B cell (primary cell): Measurements from ENCODE around the gene RBP2.

Experiments
- EZH2 ChIP-seq: IDR thresholded peaks from 2 replicates; pipeline ENCODE4 v1.6.1; 2012; ENCODE audit warnings: borderline replicate concordance, low read depth, mild to moderate bottlenecking, moderate library complexity, low read length; ENCODE audit not compliant: insufficient read depth, poor library complexity, severe bottlenecking
- TF ChIP-seq, protein P1 (sequence below): fragments of 200-600 bp; IDR thresholded peaks from one replicate; pipeline ENCODE4 v1.8.0; 2022; ENCODE audit warnings: antibody characterized with exemption, mild to moderate bottlenecking

DNA sequence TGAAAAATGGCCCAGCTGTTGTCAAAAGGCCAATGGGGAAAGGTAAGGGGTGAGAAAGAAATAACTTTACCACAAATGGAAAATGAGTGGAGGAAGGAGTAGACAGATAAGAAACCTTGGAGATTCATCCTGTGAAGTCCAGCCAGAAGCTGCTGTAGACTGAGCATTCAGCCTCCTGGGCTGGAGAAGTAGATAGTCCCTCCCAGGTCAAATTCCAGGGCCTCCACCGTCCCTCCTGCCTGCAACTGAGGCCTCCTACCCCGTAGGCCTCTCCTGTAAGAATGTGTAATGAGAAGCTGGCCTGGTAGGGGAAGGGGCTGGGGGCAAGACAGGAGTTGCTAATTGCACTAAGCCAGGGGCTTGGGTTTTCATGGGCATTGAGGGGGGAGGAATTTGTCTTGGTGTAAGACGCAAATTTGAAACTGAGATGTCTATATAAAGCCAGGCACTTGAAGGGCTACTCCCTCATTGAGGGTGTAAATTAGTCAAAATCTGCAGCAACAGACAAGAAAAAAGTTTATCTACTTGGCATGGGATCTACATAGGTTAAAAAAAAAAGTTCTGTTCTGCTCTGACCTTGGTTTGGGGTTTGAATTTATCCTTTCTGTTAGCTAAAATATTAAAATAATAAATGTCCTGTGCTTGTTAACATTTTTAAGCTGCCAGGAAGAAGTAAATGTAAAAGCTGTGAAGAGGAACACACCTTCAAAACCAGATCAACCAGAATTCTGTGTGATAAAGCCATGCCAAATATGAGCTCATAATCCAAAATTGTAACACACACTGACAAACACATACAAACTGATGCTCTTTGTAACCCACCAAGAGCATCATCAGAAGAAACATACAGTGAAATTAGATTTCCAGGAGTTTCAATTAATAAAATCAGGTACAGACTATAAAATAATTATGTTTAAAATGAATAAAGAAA, 1.7 kb upstream of the RBP2 start:
- TF ChIP-seq, protein P1, sequence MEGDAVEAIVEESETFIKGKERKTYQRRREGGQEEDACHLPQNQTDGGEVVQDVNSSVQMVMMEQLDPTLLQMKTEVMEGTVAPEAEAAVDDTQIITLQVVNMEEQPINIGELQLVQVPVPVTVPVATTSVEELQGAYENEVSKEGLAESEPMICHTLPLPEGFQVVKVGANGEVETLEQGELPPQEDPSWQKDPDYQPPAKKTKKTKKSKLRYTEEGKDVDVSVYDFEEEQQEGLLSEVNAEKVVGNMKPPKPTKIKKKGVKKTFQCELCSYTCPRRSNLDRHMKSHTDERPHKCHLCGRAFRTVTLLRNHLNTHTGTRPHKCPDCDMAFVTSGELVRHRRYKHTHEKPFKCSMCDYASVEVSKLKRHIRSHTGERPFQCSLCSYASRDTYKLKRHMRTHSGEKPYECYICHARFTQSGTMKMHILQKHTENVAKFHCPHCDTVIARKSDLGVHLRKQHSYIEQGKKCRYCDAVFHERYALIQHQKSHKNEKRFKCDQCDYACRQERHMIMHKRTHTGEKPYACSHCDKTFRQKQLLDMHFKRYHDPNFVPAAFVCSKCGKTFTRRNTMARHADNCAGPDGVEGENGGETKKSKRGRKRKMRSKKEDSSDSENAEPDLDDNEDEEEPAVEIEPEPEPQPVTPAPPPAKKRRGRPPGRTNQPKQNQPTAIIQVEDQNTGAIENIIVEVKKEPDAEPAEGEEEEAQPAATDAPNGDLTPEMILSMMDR = no peak
- no peak for TF ChIP-seq EZH2
